HCEC 1CT (cell line): ENCODE measurements around the gene UCHL1.

Experiments
- DNase-seq: peaks from one replicate; pipeline ENCODE4 v3.0.0-alpha.2; 2017

The UCHL1 gene

GRCh38 chr4:41256740-41257256, at the start of gene UCHL1:
Gene UCHL1, plus strand, starts transcription at chr4:41256928. Its CDS starts 49 bp downstream, at chr4:41256977.
- peak; percentile 59 for DNase-seq

GRCh38 chr4:41207291-41207831, 49.4 kb upstream of the UCHL1 start:
- DNase-seq = peak; percentile 65

- no peak for DNase-seq
Measured at GRCh38 chr4:41209187-41209586, 47.5 kb upstream of the UCHL1 start.

GRCh38 chr4:41209901-41210300, 46.8 kb upstream of the UCHL1 start:
- DNase-seq = no peak

GRCh38 chr4:41211951-41212615, 44.6 kb upstream of the UCHL1 start:
- DNase-seq = no peak

GRCh38 chr4:41212616-41213203, 44.0 kb upstream of the UCHL1 start:
- peak; percentile 62 for DNase-seq

GRCh38 chr4:41213625-41214135, 43.0 kb upstream of the UCHL1 start:
- no peak for DNase-seq

- DNase-seq = peak; percentile 89
Measured at GRCh38 chr4:41214136-41214824, 42.4 kb upstream of the UCHL1 start, which contains the start of gene APBB2. Gene APBB2, minus strand, starts transcription at chr4:41214542. Its CDS starts 181,288 bp downstream, at chr4:41033254.

GRCh38 chr4:41214825-41215146, 41.9 kb upstream of the UCHL1 start:
- no peak for DNase-seq

GRCh38 chr4:41215155-41215554, 41.6 kb upstream of the UCHL1 start:
- DNase-seq = no peak

GRCh38 chr4:41215969-41216293, 40.8 kb upstream of the UCHL1 start:
- DNase-seq = no peak

GRCh38 chr4:41216294-41217019, 40.3 kb upstream of the UCHL1 start:
- DNase-seq = peak; percentile 68

GRCh38 chr4:41217020-41217333, 39.8 kb upstream of the UCHL1 start:
- DNase-seq = no peak

- no peak for DNase-seq
Measured at GRCh38 chr4:41217374-41217773, 39.4 kb upstream of the UCHL1 start.

- DNase-seq = no peak
Measured at GRCh38 chr4:41218703-41219102, 38.0 kb upstream of the UCHL1 start.

GRCh38 chr4:41219421-41219950, 37.2 kb upstream of the UCHL1 start:
- no peak for DNase-seq

GRCh38 chr4:41221850-41222645, 34.7 kb upstream of the UCHL1 start:
- no peak for DNase-seq

GRCh38 chr4:41227902-41228301, 28.8 kb upstream of the UCHL1 start:
- no peak for DNase-seq

- DNase-seq = no peak
Measured at GRCh38 chr4:41232406-41232805, 24.3 kb upstream of the UCHL1 start.

- no peak for DNase-seq
Measured at GRCh38 chr4:41232856-41233255, 23.9 kb upstream of the UCHL1 start.

GRCh38 chr4:41236032-41236431, 20.7 kb upstream of the UCHL1 start:
- no peak for DNase-seq

GRCh38 chr4:41236508-41236907, 20.2 kb upstream of the UCHL1 start:
- no peak for DNase-seq
